KMS-11 (cell line): Measurements from ENCODE around the gene ZSCAN10.

Experiments
- H2AFZ ChIP-seq: fragments of 200-600 bp; sonication (generic); 2 replicates; pipeline ENCODE4 v1.6.1; 2016; ENCODE audit warnings: antibody characterized with exemption, mixed run types, low read depth
- H3K27ac ChIP-seq: fragments of 200-600 bp; sonication (generic); 2 replicates; pipeline ENCODE4 v1.6.1; 2016; ENCODE audit warnings: mild to moderate bottlenecking, mixed run types
- H3K27me3 ChIP-seq: fragments of 200-600 bp; sonication (generic); 2 replicates; pipeline ENCODE4 v1.6.1; 2017; ENCODE audit warnings: mild to moderate bottlenecking, low read depth, mixed run types, moderate library complexity; ENCODE audit not compliant: insufficient read depth
- H3K36me3 ChIP-seq: fragments of 200-600 bp; sonication (generic); 2 replicates; pipeline ENCODE4 v1.6.1; 2017; ENCODE audit warnings: mild to moderate bottlenecking, mixed run types; ENCODE audit not compliant: insufficient read depth
- H3K4me1 ChIP-seq: fragments of 200-600 bp; sonication (generic); 2 replicates; pipeline ENCODE4 v1.6.1; 2016; ENCODE audit warnings: mild to moderate bottlenecking, low read depth, mixed run types; ENCODE audit not compliant: poor library complexity, severe bottlenecking
- H3K4me2 ChIP-seq: fragments of 200-600 bp; sonication (generic); 2 replicates; pipeline ENCODE4 v1.7.0; 2016; ENCODE audit warnings: mild to moderate bottlenecking, mixed run types
- H3K4me3 ChIP-seq: fragments of 200-600 bp; sonication (generic); IDR thresholded peaks from 2 replicates; pipeline ENCODE4 v1.6.1; 2017; ENCODE audit warnings: low read depth, low read length, mixed read lengths; ENCODE audit not compliant: insufficient read depth
- H3K79me2 ChIP-seq: fragments of 200-600 bp; sonication (generic); 2 replicates; pipeline ENCODE4 v1.6.1; 2016; ENCODE audit warnings: low read depth, mixed run types; ENCODE audit not compliant: insufficient read depth
- H3K9ac ChIP-seq: fragments of 200-600 bp; sonication (generic); 2 replicates; pipeline ENCODE4 v1.6.1; 2016; ENCODE audit warnings: mild to moderate bottlenecking, mixed run types
- H4K20me1 ChIP-seq: fragments of 200-600 bp; sonication (generic); 2 replicates; pipeline ENCODE4 v1.6.1; 2016; ENCODE audit warnings: mild to moderate bottlenecking, mixed run types; ENCODE audit not compliant: insufficient read depth
- CTCF ChIP-seq: fragments of 200-600 bp; sonication (generic); conservative IDR thresholded peaks from 2 replicates; pipeline ENCODE4 v1.6.1; 2017; ENCODE audit warnings: low read depth, mild to moderate bottlenecking, antibody characterized with exemption, low read length, moderate library complexity, mixed read lengths

ZSCAN10 gene

GRCh38 chr16:3121851-3122467, 22.9 kb upstream of the ZSCAN10 start:
- Histone ChIP-seq H3K9ac (no peak overlapping the region), H3K79me2 (no peaks in the 10 kb centered on the region), H3K4me3 (no peak overlapping the region), H3K27me3 (peaks cover 28% of the 10 kb centered on the region), H3K4me2 (no peak overlapping the region), H4K20me1 (no peaks in the 10 kb centered on the region), H3K36me3 (no peaks in the 10 kb centered on the region), H2AFZ (no peak overlapping the region), H3K4me1 (peaks cover 15% of the 10 kb centered on the region), H3K27ac (no peak overlapping the region)
- no peak for TF ChIP-seq CTCF

- no peak overlapping the region for H3K27ac ChIP-seq
- no peaks in the 10 kb centered on the region for H4K20me1 ChIP-seq
- no peaks in the 10 kb centered on the region for H3K79me2 ChIP-seq
- H3K4me3 ChIP-seq, result no peak overlapping the region
- H3K4me1 ChIP-seq, result peaks cover 14% of the 10 kb centered on the region
- no peaks in the 10 kb centered on the region for H3K36me3 ChIP-seq
- no peak overlapping the region for H3K9ac ChIP-seq
- H2AFZ ChIP-seq, result no peak overlapping the region
- peaks cover 40% of the 10 kb centered on the region for H3K27me3 ChIP-seq
- H3K4me2 ChIP-seq, result no peak overlapping the region
- TF ChIP-seq CTCF, result no peak
Measured at GRCh38 chr16:3120435-3120834, 21.3 kb upstream of the ZSCAN10 start.

GRCh38 chr16:3119701-3120408, 20.8 kb upstream of the ZSCAN10 start:
- no peak for TF ChIP-seq CTCF
- H3K36me3 ChIP-seq, result no peaks in the 10 kb centered on the region
- no peak overlapping the region for H3K9ac ChIP-seq
- H3K4me2 ChIP-seq, result no peak overlapping the region
- no peaks in the 10 kb centered on the region for H4K20me1 ChIP-seq
- H2AFZ ChIP-seq, result no peak overlapping the region
- H3K4me1 ChIP-seq, result peaks cover 8% of the 10 kb centered on the region
- no peak overlapping the region for H3K27ac ChIP-seq
- peaks cover 45% of the 10 kb centered on the region for H3K27me3 ChIP-seq
- no peaks in the 10 kb centered on the region for H3K79me2 ChIP-seq
- no peak overlapping the region for H3K4me3 ChIP-seq

GRCh38 chr16:3119286-3119685, 20.2 kb upstream of the ZSCAN10 start:
- Histone ChIP-seq H3K4me3 (no peak overlapping the region), H3K9ac (no peak overlapping the region), H2AFZ (no peak overlapping the region)

More at GRCh38 chr16:3119286-3119685, 20.2 kb upstream of the ZSCAN10 start:
- peaks cover 50% of the 10 kb centered on the region for H3K27me3 ChIP-seq
- no peaks in the 10 kb centered on the region for H3K79me2 ChIP-seq
- no peak for TF ChIP-seq CTCF
- H3K4me1 ChIP-seq, result peaks cover 8% of the 10 kb centered on the region
- no peak overlapping the region for H3K27ac ChIP-seq
- H3K4me2 ChIP-seq, result no peak overlapping the region
- no peaks in the 10 kb centered on the region for H4K20me1 ChIP-seq
- no peaks in the 10 kb centered on the region for H3K36me3 ChIP-seq
